Fibroblast of lung (primary cell): Measurements from ENCODE around the gene HDAC10.

Source experiments
- EZH2 ChIP-seq: IDR thresholded peaks from 2 replicates; pipeline ENCODE4 v1.5.1; 2012; ENCODE audit warnings: low read length, control low read depth, mild to moderate bottlenecking; ENCODE audit errors: missing control alignments
- TF ChIP-seq, protein P1 (sequence below), 2 donors: IDR thresholded peaks in 1 of 2; conservative IDR thresholded peaks in 1 of 2; 1 replicate in 1 of 2; 2 replicates in 1 of 2; pipeline ENCODE4 v1.5.1; 2011 to 2012; ENCODE audit warnings: low read length in 2 of 2, control low read depth in 1 of 2, inconsistent platforms in 1 of 2, low read depth in 1 of 2, mild to moderate bottlenecking in 1 of 2

- TF ChIP-seq, protein P1, sequence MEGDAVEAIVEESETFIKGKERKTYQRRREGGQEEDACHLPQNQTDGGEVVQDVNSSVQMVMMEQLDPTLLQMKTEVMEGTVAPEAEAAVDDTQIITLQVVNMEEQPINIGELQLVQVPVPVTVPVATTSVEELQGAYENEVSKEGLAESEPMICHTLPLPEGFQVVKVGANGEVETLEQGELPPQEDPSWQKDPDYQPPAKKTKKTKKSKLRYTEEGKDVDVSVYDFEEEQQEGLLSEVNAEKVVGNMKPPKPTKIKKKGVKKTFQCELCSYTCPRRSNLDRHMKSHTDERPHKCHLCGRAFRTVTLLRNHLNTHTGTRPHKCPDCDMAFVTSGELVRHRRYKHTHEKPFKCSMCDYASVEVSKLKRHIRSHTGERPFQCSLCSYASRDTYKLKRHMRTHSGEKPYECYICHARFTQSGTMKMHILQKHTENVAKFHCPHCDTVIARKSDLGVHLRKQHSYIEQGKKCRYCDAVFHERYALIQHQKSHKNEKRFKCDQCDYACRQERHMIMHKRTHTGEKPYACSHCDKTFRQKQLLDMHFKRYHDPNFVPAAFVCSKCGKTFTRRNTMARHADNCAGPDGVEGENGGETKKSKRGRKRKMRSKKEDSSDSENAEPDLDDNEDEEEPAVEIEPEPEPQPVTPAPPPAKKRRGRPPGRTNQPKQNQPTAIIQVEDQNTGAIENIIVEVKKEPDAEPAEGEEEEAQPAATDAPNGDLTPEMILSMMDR (conservative IDR thresholded peaks at IDR 0.05 in 1 of 2, IDR thresholded peaks at IDR 0.05 in 1 of 2; ENCODE audit: low read depth in 1 of 2, low read length in 2 of 2), result no peak
- TF ChIP-seq EZH2, result no peak
These were observed 2.6 kb downstream of the HDAC10 start for GRCh38 chr22:50248196-50249081.
